ENCODE measurements around the gene WDR45B.

DNA sequence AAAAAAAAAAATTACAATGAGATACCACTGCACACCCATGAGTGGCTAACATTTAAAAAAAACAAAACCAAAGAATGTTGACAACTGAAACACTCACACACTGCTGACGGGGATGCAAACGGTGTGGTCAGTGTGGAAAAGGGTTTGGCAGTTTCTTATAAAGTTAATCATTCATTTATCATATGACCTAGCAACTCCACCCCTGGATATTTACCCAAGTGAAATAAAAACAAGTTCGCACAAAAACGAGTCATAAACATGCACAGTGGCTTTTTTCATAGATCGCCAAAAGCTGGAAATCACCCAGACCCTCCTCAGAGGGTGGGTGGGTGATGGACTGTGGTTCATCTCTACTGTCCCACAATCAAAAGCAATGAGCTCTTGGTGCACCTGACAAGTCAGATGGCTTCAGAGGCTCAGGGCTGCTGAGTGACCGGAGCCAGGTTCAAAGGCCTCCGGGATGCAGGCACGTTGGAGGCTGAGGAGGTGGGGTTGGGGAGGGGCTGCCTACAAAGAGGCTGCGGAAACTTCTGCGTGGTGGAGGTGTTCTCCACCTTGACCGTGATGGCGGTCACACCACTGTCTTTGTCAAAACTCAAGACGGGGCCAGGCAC lies 36.1 kb upstream of the WDR45B start:
- no peak for TF ChIP-seq CTCF (IDR thresholded peaks at IDR 0.05; ENCODE audit: low read depth, low read length, poor library complexity, severe bottlenecking)
- TF ChIP-seq EZH2phosphoT487 (IDR thresholded peaks at IDR 0.05; ENCODE audit: borderline replicate concordance, low read length): no peak

All from DOHH2 (cell line).